A673 (cell line): Measurements from ENCODE around the gene RPS6KA1. TPM values are rescaled to one million over a fixed set of nuclear protein-coding genes. Genes with fewer than 3 reads are reported as not detected.

Experiments used
- BruUV-seq: library from RNA; stranded (reverse); fragments of 400-500 nt; replicated peaks from 2 replicates; lab custom pipeline; 2021; lab: Mats Ljungman, UMichigan
- CTCF ChIA-PET: fragments of 300-600 bp; sonication (Branson Sonifier 250); formaldehyde crosslinking; loops from one replicate; lab custom pipeline; 2022; ENCODE audit warnings: antibody characterized with exemption; lab: Charles Lee
- POLR2A ChIA-PET: fragments of 300-600 bp; sonication (Branson Sonifier 250); formaldehyde crosslinking; loops from one replicate; lab custom pipeline; 2022; ENCODE audit warnings: antibody characterized with exemption; ENCODE audit not compliant: low non-redundant PET; lab: Charles Lee
- DNase-seq: peaks from one replicate; pipeline ENCODE4 v3.0.0-alpha.2; 2015; ENCODE audit warnings: low spot score
- H3K27ac ChIP-seq: fragments of 200-600 bp; sonication (generic); 2 replicates; pipeline ENCODE4 v1.5.1; 2016; ENCODE audit warnings: mixed run types, low read depth, mild to moderate bottlenecking, mixed read lengths, antibody characterized with exemption, low read length; ENCODE audit not compliant: poor library complexity, severe bottlenecking
- H3K27me3 ChIP-seq: fragments of 200-600 bp; sonication (generic); replicated peaks from 2 replicates; pipeline ENCODE4 v1.6.1; 2017; ENCODE audit warnings: mixed run types, low read depth, mild to moderate bottlenecking, mixed read lengths, antibody characterized with exemption, low read length; ENCODE audit not compliant: insufficient read depth, poor library complexity
- H3K36me3 ChIP-seq: fragments of 200-600 bp; sonication (generic); 2 replicates; pipeline ENCODE4 v1.6.1; 2016; ENCODE audit warnings: mixed run types, mild to moderate bottlenecking, mixed read lengths, antibody characterized with exemption, low read length; ENCODE audit not compliant: insufficient read depth, poor library complexity, severe bottlenecking
- H3K4me1 ChIP-seq: fragments of 200-600 bp; sonication (generic); 2 replicates; pipeline ENCODE4 v1.6.1; 2017; ENCODE audit warnings: mixed run types, mild to moderate bottlenecking, mixed read lengths, antibody characterized with exemption, low read length; ENCODE audit not compliant: insufficient read depth, poor library complexity, severe bottlenecking
- H3K4me3 ChIP-seq: fragments of 200-600 bp; sonication (generic); 2 replicates; pipeline ENCODE4 v1.5.1; 2016; ENCODE audit warnings: low read depth, mixed run types, mild to moderate bottlenecking, mixed read lengths, low read length; ENCODE audit not compliant: poor library complexity, severe bottlenecking
- H3K9me3 ChIP-seq: fragments of 200-600 bp; sonication (generic); 2 replicates; pipeline ENCODE4 v1.6.1; 2016; ENCODE audit warnings: mixed run types, low read depth, mild to moderate bottlenecking, mixed read lengths, antibody characterized with exemption, low read length; ENCODE audit not compliant: poor library complexity, severe bottlenecking
- CTCF ChIP-seq: fragments of 300-800, 200-600 bp; sonication (generic); conservative IDR thresholded peaks from 2 replicates; pipeline ENCODE4 v1.5.1; 2017; ENCODE audit warnings: low read depth, mild to moderate bottlenecking, antibody characterized with exemption, low read length, moderate library complexity, mixed read lengths
- EZH2 ChIP-seq: fragments of 200-600 bp; sonication (generic); IDR thresholded peaks from 2 replicates; pipeline ENCODE4 v1.6.1; 2017; ENCODE audit warnings: borderline replicate concordance, low read depth, mild to moderate bottlenecking, mixed read lengths, antibody characterized with exemption, low read length; ENCODE audit not compliant: poor library complexity, severe bottlenecking
- intact Hi-C: fragments of 100-400 bp; cut with micrococcal nuclease; formaldehyde crosslinking; loops from one replicate; pipeline ENCODE4 v1.10.0; 2022; ENCODE audit not compliant: unreplicated experiment
- total RNA-seq: library from RNA; stranded (reverse); gene quantifications from 2 replicates; pipeline ENCODE4 v1.2.3, GENCODE V29; 2021

The RPS6KA1 gene
- total RNA-seq, 1 experiment from 2014 or later = 6.3 TPM

- Histone ChIP-seq H3K27me3 (peaks cover 3% of the 10 kb centered on the region), H3K9me3 (no peaks in the 10 kb centered on the region), H3K4me1 (no peaks in the 10 kb centered on the region), H3K27ac (no peak overlapping the region), H3K4me3 (no peak overlapping the region), H3K36me3 (no peaks in the 10 kb centered on the region)
- no TSS peak for BruUV-seq
- no peak for DNase-seq
- intact Hi-C loops = no loop called here
- ChIA-PET POLR2A (no interaction called here), CTCF (no interaction called here)
- no peak for TF ChIP-seq CTCF
- TF ChIP-seq EZH2 = no peak
These were observed 9.2 kb upstream of the RPS6KA1 start for GRCh38 chr1:26520339-26520738.

- POLR2A ChIA-PET = no interaction called here
- intact Hi-C loops = no loop called here
These were observed 7.9 kb upstream of the RPS6KA1 start for GRCh38 chr1:26521669-26522030.

GRCh38 chr1:26522073-26522472 is 7.5 kb upstream of the RPS6KA1 start:
- Histone ChIP-seq H3K27me3 (peaks cover 3% of the 10 kb centered on the region), H3K27ac (no peak overlapping the region), H3K4me1 (no peaks in the 10 kb centered on the region), H3K9me3 (no peaks in the 10 kb centered on the region), H3K36me3 (no peaks in the 10 kb centered on the region), H3K4me3 (no peak overlapping the region)
- no peak for DNase-seq
- POLR2A ChIA-PET = no interaction called here
- no TSS peak for BruUV-seq
- CTCF ChIA-PET = interaction anchor here (1.2 kb wide), 1 partner anchor 22 kb away, joined by 3 read pairs; no protein-coding TSS in a partner anchor
- TF ChIP-seq CTCF = no peak
- intact Hi-C loops = no loop called here

More at GRCh38 chr1:26521669-26522030, 7.9 kb upstream of the RPS6KA1 start:
- TF ChIP-seq EZH2 (no peak), CTCF (no peak)
- peaks cover 3% of the 10 kb centered on the region for H3K27me3 ChIP-seq
- no TSS peak for BruUV-seq
- no peak overlapping the region for H3K4me3 ChIP-seq
- CTCF ChIA-PET = interaction anchor here (1.2 kb wide), 1 partner anchor 22 kb away, joined by 3 read pairs; no protein-coding TSS in a partner anchor
- H3K36me3 ChIP-seq = no peaks in the 10 kb centered on the region
- no peak overlapping the region for H3K27ac ChIP-seq
- no peaks in the 10 kb centered on the region for H3K9me3 ChIP-seq
- DNase-seq = no peak
- no peaks in the 10 kb centered on the region for H3K4me1 ChIP-seq
